Activated naive CD4-positive, alpha-beta T cell treated with anti-CD3 and anti-CD28 coated beads, Interleukin-2, amount 10 ng/mL, durations not matched to agents 5 hours and 36 hours (primary cell): Measurements from ENCODE around the gene SLC23A1. TPM values are rescaled to one million over a fixed set of nuclear protein-coding genes. Genes with fewer than 3 reads are reported as not detected.

Experiments used
- total RNA-seq, 2 experiments: library from RNA; stranded (reverse); gene quantifications; one replicate each; pipeline ENCODE4 v1.2.3, GENCODE V29; 2021

SLC23A1 gene
- total RNA-seq: under 1 TPM; 0.26 to 0.48 TPM

DNA sequence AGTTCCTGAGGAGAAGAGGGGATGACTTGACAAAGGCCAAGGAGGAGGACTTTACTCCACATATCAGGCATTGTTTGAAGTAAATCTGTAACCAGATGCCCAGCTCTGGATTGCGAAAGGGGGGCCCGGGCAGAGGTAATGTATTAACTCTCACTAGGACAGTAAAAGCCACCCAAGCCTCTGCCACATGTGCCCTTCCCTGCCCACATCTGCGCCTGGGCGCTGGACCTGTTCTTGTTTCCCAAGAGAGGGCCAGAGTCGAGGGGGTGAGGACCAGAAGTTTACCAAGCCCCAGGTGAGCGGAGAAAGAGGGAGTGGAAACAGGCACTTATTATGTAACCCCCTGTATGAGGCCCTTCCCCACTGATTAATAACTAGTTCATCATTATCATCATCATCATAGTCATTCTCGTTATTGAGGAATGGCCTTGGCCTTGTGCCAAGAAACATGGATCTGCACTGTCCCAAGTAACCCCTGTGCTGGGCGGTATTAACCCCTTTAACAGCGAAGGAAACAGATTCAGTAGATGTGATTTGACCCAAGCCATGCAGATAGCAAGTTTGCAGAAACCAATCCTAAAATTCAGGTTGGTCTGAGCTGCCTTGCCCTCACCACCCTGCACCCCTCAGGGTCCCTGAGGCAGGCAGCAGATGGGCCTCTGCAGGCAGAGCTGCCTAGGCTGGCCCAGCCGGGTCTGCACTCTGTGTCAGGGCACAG is at the start of gene SLC23A1:
TSS of gene SLC23A1 (minus strand) at position 23 of the 718 bp plus-strand sequence. CDS start 44 bp downstream, outside the sequence.

DNA sequence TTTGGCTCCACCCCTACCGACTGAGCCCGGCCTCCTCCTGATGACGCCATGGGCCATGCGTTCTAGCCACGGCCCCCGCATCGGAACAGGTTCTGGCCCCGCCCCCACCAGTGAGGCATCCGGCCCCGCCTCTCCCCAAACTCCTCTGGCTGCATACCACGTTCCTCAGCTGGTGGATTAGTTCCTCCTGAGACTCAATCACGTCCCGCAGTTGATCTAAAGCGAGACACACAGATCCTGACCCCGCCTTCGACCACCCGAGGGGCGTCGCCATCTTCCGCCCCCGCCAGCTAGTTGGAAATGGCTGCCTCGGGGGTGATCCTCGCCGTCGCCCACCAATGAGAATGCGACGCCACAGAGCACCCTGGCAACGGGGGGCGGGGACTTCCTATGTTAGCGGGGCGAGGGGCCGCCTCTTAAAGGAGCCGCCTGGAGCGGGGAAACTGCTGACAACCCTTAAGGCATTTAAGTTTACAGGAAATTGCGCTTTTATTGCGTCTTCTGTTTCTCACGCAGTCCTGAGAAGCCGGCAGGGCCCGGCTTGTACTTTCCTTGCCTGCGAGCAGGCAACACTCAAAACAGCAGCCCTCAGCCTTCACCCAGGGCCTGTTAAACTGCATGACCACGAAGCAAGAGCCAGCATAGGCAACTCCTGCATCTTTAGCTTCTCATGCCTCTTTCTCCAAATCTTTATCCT is 20.8 kb upstream of the SLC23A1 start, which contains the start of gene SPATA24:
TSS of gene SPATA24 (minus strand) at position 303 of the 697 bp plus-strand sequence. CDS start at position 274, 29 bp downstream.

DNA sequence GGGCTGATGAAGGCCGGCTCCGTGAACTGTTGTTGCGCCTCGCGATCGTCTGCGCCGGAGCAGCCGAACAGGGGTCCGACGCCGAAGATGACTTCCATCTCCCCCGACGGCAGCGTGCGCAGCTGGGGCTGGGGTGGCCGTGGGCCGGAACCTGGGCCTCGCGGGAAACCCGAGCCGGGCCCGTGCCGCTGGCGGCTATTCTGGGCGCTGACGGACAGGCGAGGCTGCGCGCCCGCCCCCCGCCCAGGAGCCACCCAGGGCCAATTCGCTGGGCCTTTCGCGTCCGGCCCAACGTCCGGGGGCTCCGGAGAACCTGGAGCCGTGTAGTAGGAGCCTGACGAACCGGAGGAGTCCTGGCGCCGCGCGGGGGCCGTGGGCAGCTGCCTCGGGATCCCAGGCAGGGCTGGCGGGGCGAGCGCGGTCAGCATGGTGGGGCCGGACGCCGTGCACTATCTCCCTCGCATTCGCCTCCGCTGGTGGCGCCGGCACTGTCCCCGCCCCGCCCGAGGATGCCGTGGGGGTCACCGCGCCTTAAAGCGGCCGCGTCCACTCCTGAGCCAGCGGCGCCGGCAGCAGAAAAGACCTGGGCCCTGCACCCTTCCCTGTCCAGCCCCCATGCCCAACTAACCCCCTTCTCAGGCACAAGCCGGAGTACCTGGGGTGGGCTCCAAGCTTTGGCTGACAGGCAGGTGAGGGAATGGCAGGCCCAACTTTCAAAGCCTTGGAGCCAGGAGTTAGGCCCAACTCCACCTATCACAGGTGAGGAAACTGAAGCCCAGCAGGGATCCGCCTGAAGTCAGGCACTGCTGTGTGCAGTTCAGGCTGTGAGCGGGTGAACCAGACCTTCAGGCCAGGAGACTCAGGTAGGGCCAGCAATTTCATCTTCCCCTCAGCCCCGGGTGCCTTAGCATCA is 11.8 kb upstream of the SLC23A1 start, which contains the start of gene PROB1:
TSS of gene PROB1 (minus strand) at position 451 of the 913 bp plus-strand sequence. CDS start at position 428, 23 bp downstream.

DNA sequence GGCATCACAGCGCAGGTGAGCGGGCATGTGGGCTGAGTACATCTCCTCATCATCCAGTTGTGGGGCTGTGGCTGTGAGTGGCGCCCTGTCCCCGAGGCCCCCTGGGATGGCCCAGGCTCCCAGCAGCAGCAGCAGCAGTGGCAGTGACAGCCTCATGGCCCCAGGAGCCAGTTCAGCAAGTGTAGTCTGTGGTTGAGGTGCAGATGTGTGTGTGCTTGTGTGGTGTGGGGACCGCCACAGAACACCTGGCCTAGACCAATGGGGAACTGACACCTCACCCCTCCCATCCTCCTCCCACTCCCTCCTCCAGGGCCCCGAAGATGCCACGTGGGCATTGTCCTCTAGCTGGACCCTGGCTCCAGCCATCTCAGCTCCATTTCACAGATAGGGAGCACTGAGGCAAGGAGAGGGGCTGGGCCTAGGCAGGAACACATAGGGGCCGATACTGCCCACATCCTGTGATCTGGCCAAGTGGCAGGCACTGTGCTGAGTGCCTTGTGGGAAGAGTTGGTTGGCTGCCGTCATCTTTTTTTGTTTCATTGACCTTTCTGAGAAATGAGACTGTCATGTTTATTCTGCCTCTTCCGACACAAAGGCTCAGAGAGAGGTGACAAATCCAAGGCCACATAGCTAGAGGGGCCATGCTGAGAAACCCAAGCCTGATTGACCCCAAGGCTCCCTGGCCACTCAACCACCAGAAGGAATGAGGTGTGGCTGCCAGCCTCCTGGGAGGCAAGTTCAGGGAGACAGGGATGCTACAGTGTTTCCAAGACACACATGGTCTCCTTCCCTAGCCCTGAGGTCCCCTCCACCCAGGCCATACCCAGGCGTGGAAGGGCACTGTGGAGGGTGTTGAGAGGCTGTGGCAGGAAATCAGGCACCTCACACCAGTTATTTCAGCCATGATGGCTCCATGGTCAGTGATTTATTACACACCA is 6.9 kb upstream of the SLC23A1 start, which contains the start of gene MZB1:
TSS of gene MZB1 (minus strand) at position 213 of the 938 bp plus-strand sequence. CDS start at position 156, 57 bp downstream.

GRCh38 chr5:139341689-139342422 is 41.2 kb downstream of the SLC23A1 start, which contains the start of gene PAIP2:
Gene PAIP2 (plus strand): TSS chr5:139341854. CDS start chr5:139363785, 21,931 bp downstream.

Other genes with a start within 250 kb of the SLC23A1 start
- gene SIL1, start 184.9 kb downstream of the SLC23A1 start, total RNA-seq: 10 to 100 TPM; 17.2 to 21.1 TPM
- gene MATR3, start 89.6 kb downstream of the SLC23A1 start, total RNA-seq: 100 to 1,000 TPM; 148 to 164 TPM
- 100 to 1,000 TPM; 106 to 116 TPM for gene PAIP2, start 41.4 kb downstream of the SLC23A1 start, total RNA-seq
- gene MZB1, start 6.6 kb upstream of the SLC23A1 start, total RNA-seq: 1 to 10 TPM; 7.8 to 8.0 TPM
- gene PROB1, start 11.8 kb upstream of the SLC23A1 start, total RNA-seq: 1 to 10 TPM; 2.6 to 2.8 TPM
- gene SPATA24, start 20.8 kb upstream of the SLC23A1 start, total RNA-seq: 10 to 100 TPM in 1 of 2 experiments, 1 to 10 TPM in 1; 6.7 to 10.3 TPM
- 10 to 100 TPM in 1 of 2 experiments, 1 to 10 TPM in 1; 7.3 to 11.0 TPM for gene DNAJC18, start 56.2 kb upstream of the SLC23A1 start, total RNA-seq
- under 1 TPM; 0.58 to 0.60 TPM for gene ECSCR, start 79.4 kb upstream of the SLC23A1 start, total RNA-seq
- 1 to 10 TPM; 2.1 to 2.3 TPM for gene SMIM33, start 87.7 kb upstream of the SLC23A1 start, total RNA-seq
- gene STING1, start 99.5 kb upstream of the SLC23A1 start, total RNA-seq: 100 to 1,000 TPM; 216 to 218 TPM
- gene UBE2D2, start 178.0 kb upstream of the SLC23A1 start, total RNA-seq: 100 to 1,000 TPM; 220 to 226 TPM